NCI-H345 (cell line): ENCODE measurements around the gene EXOG.

Source experiments
- DNase-seq: peaks from one replicate; lab custom pipeline; 2025; lab: John Stamatoyannopoulos, UW

EXOG gene

DNA sequence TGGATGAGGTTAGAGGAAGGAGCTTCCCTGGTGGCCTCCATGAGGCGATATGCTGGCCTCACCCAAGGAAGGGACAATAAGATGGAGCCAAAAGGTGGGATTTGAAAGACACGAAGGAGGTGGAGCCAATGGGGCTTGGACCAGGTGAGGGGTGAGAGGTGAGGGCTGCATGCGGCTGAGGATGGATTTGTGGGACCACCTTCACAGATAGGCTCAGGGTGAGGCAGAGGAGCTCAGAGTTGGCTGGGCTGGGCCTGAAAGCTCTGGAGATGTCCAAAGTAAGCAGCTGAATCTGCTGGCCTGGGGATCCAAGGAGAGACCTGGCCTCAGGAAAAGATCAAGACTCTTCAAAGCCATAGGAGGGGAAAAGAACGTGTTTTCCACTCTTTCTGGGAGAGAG, 49.8 kb downstream of the EXOG start:
- no peak for DNase-seq

DNA sequence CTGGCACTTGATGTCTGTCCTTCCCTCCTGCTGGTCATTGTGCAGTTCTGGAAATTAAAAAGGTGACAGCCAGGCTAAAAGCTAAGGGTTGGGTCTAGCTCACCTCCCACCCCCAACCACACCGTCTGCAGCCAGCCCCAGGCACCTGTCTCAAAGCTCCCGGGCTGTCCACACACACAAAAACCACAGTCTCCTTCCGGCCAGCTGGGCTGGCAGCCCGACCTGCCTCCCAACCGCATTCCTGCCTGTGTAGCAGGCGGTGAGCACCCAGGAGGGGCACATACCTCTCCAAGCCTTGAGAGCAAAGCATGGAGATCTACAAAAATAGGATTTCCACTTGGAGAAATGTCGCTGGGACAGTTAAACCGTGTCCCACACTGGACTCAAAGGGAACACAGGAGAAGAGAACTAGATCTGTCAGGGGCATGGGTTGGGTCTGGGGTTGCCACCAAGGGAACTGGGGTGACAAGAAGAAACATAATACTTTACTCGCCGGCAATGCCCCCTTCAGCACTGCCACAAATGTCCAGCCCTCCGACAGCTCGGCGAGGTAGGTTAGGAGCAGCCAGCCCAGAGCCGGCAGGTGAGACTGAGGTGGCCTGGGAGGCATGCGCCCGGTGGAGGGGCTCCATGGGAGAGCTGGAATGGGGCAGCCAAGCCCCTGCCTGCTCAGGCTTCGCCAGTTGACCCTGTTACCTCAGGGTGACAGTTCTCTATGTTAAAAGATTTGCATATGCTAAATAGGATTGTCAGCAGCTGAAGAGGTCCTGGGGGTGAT, 52.2 kb downstream of the EXOG start:
- no peak for DNase-seq

DNA sequence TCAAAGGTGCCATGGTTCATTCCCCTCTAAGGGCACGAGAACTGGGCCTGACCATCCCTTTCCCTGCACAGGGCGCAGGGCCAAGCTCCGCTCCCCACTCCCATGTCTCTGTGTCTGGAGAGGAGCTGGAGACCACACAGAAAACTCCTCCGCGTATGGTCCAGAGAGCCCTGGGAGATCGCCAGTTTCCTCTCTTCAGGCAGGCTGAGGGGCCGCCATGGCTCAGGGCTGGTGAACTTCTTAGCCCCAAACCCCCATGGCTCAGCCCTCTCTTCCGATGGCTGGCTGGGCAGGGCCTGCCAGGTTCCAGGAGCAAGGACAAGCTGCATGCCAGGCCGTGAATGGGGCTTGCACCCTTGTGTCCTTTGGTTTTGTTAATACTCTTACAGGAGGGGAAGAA, 52.9 kb downstream of the EXOG start:
- DNase-seq: no peak

DNA sequence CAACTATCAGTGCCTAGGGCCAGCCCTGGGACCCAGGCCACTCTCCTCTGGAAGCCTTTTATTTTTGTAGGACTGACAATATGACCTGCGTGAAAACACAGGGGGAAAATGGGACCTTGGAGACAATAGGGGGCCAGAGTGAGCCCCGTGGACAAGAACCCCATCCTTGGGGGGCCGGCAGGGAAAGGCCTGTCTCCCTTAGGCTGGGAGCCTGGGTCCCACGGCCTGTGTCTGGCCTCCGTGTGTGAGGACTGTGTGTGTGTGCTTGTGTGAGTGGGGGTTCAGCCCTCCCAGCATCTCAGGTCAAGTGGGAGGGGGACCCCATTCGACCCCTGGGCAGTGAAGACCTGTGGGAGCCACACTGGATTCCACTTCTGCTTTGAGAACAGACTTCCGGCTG, 53.3 kb downstream of the EXOG start:
- DNase-seq: no peak

DNA sequence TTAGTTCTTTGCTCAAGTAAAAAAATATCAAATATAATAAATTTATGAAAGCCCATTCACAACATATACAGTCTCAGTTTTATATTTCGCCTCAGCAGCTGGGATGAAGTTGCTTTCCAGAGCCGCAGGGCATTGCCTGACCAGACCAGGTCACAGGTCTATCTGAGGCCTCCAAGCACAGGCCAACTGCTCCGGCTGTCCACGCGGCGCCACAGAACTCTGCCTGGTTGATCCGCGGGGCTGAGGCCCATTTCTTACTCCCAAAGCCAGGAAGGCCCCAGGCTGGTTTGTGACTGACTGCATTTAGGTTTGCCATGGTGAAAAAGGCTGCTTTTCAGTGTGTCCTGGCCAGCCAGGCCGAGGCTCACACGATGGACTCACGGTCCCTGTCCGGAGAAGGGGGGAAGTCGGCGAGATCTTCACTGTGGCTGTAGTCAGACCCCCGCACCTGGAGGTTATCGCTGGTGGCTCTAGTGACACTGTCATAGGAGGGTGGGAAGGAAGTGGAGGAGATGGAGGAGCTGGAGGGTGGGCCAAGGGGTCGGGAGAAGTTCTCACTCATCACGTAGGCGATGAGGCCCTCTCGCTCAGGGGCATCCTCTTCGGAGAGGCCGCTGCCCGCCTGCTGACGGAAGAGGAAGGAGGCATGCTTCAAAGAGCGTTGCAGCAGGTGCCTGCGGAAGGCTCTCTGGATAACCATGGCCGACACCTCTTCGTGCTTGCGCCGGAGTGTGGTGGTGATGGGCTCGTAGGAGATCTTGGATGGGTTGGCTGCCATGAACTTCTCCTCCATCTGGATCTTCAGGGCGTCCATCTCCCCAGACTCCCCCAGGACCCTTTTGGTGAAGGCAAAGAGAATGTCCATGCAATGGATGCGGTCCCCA, 54.1 kb downstream of the EXOG start:
- no peak for DNase-seq

DNA sequence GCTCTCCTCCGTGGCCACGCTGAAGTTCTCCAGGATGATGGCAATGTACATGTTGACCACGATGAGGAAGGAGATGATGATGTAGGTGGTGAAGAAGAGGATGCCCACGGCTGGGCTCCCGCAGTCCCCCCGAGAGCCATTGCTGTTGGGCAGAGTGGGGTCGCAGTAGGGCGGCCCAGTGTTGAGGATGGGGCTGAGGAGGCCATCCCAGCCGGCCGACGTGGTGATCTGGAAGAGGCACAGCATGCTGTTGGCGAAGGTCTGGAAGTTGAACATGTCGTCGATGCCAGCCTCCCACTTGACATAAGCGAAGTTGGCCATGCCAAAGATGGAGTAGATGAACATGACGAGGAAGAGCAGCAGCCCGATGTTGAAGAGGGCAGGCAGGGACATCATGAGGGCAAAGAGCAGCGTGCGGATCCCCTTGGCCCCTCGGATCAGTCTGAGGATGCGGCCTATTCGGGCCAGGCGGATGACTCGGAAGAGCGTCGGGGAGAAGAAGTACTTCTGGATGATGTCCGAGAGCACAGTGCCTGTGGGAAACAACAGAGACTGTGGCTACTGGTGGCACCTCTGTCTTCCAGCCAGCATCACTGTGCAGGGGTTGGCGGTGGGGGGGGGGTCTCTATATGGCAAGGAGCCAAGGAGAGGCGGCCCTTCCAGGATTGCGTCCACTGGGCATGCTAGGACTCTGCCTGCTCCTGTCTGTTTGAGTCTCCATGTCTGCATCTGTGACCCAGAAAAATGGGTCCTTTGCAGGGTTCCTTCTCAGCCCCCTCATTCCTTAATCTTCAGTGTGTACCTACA, 55.1 kb downstream of the EXOG start:
- DNase-seq: no peak

DNA sequence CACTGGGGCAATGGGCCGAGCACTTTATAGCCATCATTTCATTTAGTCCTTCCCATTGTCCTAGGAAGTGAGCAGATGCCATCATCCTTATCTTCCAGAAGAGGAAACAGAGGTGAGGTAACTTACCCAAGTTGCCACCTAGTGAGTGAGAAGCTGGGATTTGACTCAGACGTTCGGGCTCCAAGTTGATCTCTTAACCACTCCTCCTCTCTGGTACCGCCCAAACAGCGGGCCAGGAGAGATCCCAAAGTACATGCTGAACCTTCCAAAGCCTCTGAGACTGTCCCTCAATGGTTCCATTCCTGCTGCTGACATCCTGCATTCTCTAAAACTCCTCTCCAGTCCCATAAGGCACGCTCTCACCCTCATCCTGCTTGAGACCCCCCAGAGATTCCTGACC, 56.2 kb downstream of the EXOG start:
- DNase-seq: no peak

DNA sequence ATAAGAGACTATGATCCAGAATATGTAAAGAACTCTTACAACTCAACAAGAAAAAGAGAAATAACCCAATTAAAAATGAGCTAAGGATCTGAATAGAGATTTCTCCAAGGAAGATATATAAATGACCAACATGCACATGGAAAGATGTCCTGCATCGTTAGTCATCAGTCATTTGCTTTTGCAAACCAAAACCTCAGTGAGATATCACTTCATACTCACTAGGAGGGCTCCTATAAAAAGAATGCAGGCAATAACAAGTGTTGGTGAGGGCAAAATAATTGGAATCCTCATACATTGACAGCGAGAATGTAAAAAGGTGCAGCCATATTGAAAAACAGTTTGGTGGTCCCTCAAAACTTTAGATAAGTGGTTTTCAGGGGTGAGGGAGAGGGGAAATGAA, 56.9 kb downstream of the EXOG start:
- no peak for DNase-seq

DNA sequence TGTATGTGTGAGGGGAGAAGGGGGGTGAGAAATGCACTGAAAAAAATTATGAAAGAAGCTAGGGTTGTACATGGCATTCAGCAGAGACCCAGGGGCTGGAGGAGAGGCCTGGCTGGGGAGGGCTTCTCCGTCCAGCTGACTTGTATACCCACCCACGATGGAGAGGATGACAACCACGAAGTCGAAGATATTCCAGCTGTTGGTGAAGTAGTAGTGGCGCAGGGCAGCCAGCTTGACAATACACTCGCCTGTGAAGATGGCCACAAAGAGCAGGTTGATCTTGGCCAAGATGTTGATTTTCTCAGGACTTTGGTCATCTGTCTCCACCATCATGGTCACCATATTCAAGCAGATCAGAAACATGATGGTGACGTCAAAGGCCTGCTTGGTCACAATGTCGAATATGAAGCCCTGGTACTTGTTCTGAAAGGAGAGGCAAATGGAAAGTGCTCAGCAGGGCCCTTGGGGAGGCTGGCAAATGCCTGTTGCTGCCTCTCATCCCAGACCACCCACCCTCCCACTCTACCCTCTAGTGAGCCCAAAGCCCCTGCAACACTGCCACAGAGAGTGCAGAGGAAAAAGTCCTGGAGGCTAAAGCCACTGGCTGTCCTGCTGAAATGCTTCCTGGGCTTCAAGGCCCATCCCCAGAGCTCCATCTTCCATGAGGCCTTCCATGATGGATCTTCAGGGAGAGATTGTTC, 58.1 kb downstream of the EXOG start:
- no peak for DNase-seq

DNA sequence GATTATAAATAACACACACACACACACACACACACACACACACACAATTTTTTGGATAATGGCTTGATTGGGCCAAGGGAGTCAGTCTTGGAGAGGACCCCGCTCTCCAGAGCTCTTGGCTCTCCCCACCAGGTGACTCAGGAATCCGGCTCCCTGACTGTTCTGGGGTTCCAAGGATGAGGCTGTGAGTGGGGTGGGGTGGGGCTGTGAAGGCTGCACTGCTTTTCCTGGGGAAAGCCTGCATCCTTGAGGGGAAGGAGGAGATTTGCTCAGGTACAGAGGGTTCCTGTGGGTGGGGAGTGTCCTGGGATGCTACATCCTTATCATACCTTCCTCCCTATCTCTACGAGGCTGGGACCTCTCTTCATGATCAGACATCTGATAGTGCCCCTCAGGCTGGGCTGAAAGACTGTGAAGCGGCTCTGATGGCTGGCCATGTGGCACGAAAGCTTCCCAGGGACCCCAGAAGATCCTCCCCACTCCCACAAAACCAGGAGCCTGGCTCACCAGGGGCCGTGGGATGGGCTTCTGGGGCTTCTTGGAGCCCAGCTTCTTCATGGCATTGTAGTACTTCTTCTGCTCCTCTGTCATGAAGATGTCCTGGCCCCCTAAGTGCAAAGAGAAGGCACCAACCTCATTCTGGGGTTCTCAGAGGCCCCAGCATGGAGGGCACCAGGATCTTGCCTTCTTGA, 59.2 kb downstream of the EXOG start:
- no peak for DNase-seq

DNA sequence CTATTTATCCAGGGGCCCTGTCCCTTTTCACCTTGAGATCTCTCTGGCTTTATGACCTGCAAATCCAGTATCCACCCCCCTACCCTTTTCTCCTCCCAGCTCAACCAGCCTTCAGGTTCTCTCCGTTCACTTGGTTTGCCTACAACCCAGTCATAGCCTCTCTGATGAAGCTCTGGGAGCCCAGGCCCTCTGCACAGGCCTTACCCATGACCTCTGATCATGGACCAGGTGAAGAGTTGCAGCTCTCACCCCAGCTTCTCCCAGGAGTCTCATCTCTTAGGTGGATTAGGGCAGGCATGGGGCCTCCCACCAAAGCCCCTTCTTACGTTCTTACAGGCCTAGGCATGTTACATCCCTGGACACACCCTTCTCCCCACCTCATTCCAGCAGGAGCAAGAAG, 59.8 kb downstream of the EXOG start:
- DNase-seq: no peak

DNA sequence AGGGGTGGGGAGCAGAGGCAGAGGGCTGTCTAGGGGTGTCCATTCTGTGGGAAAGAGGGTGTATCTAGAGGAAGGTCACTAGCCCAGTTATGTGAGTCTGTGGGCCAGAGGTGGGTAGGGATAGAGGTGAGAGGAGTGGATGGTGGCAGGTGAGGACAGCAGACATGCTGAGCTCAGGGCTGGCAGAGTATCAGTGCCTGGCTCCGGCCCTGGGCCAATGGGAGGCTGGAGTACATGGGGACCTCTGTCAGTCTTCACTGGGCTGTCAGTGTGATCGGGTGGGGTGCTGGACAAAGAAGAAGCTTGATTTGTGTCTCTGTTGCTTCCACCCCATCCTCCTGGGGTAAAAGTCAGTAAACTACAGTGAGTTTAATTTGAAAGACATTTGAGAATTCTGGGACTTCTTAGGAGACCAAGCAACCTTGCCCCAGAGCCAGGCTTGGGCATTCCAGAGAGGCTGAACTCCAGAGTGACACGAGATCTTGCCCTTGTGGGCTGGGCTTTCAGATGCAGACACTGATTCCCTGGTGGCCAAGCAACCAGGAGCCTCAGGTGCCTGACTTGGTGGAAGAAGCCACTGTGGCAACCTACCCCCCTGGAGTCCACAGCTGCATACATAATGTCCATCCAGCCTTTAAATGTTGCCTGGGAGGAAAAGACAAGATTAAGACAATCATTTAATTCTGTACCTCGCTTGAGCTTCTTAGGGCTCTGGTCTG, 60.7 kb downstream of the EXOG start:
- DNase-seq: no peak

DNA sequence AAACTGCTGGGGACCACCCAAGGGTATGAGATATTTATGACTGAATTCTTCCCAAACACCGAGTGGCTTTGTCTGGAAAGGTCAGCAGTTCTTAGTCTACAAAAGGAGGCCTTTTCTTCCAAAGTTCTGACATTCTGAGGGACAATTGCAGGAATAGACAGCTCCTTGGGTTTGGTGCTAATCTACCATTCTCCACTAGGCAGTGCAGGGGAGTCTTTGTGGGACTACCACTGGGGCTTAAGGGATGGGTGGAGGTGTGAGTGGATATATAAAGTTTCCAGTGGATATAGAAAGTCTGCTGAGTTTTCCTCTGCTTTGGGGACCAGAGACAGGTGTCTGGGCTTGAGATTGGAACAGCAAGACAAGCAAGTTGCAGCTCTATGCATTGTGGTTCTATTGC, 62.7 kb downstream of the EXOG start:
- DNase-seq: no peak

DNA sequence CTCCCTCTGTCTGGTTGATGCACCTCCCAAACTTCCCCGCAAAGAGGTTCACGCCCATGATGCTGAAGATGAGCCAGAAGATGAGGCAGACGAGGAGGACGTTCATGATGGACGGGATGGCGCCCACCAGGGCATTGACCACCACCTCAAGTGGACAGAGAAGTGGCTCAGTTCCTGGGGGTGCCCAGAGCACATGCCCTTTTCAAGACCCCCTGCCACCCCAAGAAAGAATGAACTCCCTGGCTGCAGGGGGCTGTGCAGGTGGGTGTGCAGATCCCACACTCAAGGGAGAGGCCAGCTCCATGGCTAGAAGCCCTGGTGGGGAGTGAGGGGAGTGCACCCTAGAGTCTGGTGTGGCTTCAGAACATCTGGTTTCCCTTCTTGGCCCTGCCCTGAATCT, 64.1 kb downstream of the EXOG start:
- no peak for DNase-seq

DNA sequence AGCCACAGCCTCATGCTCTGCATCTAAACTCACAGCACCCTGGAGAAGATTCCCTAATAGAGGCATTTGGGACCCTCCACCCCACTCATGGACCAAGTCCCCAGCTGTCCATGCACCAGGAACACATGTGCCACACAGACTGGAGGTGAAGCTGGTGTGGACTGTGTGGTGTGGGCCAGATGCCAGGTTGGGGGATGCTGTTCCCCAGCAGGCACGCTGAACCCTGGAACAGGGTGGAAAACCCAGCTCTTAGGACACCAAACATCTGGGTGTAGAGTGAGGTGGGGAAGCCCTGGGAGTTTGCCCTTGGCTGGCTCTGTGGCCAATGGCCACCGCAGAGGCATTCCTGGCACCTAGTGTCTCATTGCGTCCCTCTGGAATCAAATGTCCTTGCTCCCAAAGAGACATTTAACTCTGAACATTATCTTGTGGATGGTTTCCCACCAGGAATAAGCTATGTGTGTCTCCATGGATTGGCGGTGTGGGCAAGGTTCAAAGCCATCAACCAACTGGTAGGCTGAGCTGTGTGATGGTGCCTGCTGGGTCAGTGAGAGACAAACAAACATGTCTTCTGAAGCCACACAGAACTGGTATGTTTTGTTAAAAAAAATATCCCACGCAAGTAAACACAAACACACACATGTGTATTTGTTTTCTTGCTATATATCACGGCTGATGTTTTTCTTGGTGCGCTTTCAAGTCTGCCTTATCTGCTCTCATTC, 65.0 kb downstream of the EXOG start:
- DNase-seq: no peak

DNA sequence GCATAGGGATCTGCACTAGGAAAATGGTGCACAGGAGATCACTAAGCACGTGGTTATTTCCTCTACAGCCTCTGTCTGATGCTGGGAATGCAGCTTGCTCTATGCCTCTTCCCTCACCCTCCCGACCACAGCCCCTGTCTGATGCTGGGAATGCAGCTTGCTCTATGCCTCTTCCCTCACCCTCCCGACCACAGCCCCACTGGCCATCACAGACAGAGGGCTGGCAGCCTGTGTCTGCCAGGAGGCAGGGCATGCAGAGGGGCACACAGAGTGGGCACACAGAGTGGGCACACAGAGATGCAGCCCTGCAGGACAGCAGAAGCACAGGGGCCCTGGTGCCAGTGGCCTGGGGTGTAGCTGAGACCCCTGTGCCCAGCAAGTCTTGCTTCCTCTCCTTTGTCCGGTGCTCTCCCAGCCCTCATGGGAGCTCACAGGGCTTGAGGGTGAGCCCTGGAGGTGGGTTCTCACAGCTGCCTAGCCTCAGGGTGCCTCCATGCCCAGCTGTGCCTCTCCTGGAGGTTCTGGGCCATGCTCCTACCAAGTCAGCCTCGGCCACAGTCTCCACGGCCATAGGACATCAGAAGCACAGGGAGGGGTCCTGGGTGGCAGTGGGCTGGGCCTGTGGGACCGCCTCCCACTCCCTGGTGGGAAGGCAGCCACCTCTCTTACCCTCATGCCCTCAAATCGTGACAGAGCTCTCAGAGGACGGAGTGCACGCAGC, 65.8 kb downstream of the EXOG start:
- no peak for DNase-seq

DNA sequence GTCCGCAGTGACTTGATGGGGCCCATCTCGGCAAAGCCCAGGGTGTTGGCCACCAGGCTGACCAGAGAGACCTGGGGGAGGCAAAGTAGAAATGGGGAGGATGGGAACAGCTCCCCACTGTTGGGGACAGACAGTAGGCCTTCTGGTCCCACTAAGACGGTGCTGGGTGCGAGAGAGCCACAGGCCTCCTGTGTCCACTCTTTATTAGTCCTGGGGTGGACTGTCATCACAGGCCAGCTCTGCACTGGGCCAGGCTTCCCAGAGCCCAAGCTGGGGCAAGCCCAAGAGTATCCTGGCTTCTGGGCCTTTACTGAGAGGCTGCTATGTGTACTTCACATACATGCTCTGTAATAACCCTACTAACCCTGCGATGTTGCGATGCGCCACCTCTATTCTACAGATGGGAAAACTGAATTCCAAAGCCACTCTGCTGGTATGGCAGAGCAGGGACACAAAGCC, 66.4 kb downstream of the EXOG start:
- DNase-seq: no peak

DNA sequence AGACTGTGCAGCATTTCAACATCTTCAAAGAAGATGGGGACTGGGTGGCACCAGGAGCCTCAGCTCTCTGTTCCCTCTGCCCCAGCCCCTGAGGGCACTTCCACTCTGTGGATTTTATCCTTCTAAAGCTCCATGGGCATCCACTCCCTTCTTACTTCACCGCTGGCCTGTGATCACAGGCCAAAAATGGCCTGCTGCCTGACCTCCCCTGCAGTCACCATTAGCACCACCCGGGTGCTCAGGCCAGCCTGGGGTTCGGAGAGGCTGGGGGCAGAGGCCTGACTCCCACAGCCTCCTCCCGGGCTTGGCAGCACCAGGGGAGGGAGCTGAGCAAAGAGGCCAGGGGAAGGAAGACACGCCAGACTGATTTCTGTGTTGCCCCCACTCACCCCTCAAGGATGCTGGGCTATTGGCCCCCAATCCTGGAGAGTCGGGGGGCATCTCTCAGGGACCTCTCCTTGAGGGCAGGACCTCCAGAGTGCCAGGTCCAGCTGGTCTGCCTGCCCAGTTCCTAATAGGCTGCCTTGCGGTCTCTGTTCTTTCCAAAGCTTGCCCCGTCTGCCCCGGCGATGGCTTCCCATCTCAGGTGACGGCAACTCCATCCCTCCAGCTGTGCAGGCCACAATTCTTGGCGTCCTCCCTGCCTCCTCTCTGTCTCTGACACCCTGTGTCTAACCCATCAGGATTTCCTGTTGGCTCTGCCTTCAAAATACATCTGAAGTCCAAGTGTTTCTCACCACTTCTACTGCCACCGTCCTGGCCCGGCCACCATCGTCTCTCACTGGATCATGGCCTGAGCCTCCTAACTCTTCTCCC, 67.1 kb downstream of the EXOG start:
- DNase-seq: no peak
